ENCODE results near the gene ANO4.
"Not testable (repeated sequence)": the region's sequence is repeated elsewhere in the genome, so short reads cannot be mapped to it uniquely, and the experiment has no call there.

The ANO4 gene

DNA sequence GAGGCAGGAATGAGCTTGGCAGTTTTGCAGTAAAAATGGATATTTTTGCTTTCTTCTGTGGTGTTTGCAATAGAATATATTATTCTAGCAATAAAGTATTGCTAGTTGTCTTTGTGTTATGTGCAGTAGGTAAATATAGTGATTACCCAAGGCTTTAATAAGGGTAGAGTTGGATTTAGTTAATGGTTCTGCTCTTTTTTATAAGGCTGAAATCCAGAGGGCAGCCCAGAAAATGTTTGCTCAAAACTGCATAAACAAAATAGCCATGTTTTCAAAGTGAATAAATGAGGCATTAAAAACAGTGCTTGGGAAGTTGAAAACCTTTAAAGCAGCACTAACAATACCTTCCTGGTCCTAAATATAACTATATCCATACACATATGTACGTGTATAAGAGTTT is 253.1 kb downstream of the ANO4 start:
- in situ Hi-C loops (cut with HindIII; ENCODE audit: low sequenced_read_pairs): no loop called here
- H3K4me3 ChIP-seq (ENCODE audit: low read depth, low read length): no peak overlapping the region
- TF ChIP-seq, protein P1, sequence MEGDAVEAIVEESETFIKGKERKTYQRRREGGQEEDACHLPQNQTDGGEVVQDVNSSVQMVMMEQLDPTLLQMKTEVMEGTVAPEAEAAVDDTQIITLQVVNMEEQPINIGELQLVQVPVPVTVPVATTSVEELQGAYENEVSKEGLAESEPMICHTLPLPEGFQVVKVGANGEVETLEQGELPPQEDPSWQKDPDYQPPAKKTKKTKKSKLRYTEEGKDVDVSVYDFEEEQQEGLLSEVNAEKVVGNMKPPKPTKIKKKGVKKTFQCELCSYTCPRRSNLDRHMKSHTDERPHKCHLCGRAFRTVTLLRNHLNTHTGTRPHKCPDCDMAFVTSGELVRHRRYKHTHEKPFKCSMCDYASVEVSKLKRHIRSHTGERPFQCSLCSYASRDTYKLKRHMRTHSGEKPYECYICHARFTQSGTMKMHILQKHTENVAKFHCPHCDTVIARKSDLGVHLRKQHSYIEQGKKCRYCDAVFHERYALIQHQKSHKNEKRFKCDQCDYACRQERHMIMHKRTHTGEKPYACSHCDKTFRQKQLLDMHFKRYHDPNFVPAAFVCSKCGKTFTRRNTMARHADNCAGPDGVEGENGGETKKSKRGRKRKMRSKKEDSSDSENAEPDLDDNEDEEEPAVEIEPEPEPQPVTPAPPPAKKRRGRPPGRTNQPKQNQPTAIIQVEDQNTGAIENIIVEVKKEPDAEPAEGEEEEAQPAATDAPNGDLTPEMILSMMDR (IDR thresholded peaks at IDR 0.05; ENCODE audit: low read depth, low read length): no peak
- DNase-seq (ENCODE audit: low read depth, low spot score): no peak

DNA sequence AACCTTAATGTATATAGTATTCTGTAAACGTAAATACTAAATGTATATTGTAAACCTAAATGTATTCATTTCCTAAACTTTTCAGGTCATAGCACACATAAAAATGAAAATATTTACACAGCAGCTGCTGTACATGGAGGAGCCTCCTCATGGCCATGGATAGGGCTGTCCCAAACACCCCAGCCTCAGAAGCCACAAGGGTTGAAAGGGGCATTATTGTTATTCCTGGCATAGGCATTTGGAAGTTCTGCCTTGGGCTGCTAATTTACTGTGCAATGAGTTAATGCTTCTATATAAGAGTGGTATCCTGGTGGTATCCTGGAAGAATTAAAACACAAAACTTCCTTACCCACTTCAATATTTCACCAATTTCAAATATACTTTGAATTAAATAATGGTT is 256.1 kb downstream of the ANO4 start:
- peak; percentile 24 for DNase-seq (ENCODE audit: low read depth, low spot score)
- in situ Hi-C loops (cut with HindIII; ENCODE audit: low sequenced_read_pairs): no loop called here
- TF ChIP-seq, protein P1 (IDR thresholded peaks at IDR 0.05; ENCODE audit: low read depth, low read length): no peak
- H3K4me3 ChIP-seq (ENCODE audit: low read depth, low read length): no peak overlapping the region

DNA sequence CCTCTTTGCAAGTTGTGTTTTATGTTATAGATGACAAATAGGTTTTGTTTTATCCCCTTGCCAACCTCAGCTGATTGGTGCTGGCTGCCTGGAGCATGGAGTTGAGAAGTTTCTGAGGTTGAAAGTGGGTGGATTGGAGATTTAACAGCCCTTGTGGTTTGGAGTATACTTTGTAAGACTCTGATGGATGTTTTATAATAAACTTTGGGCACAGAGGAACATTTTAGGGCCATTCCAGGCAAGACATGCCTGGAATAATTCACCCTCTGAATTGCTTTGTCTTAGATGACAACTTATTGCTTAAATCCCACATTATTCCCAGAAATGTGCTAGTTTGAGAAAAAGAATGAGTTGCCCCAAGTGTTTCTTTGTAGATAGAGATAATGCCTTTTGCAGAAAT is 256.6 kb downstream of the ANO4 start:
- peak; percentile 20 for DNase-seq (ENCODE audit: low read depth, low spot score)

DNA sequence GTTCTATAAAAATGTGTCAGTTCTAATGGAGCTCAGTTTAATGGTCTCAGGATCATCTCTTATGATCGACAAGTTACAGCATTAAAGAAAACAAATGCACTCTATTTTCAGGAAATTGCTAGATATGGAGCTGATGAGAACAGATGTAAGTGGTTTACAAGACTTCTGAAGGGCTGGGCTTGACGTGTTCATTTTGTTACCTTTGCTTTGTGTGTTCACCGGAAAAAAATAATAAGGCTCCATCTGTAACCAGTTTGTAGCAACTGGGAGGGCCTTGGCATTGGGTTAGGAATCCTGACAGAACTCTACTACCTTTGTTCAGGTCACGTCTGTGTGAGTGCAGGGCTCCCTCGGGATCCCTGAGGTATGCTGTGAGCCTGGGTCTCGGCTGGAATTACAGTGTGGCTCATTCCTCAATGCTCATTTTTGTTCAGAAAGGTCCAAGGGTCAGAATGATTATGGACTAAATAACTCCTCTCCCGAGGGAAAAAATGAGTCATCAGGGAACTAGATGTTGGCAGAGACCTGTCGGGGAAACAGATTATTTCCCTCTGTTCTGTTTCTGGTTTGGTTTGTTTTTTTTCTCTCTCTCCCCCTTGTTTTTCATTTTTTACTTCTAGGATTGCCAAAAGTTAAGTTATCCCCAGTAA is 257.4 kb downstream of the ANO4 start:
- TF ChIP-seq, protein P1 (IDR thresholded peaks at IDR 0.05; ENCODE audit: low read depth, low read length): no peak
- in situ Hi-C loops (cut with HindIII; ENCODE audit: low sequenced_read_pairs): no loop called here
- no peak overlapping the region for H3K4me3 ChIP-seq (ENCODE audit: low read depth, low read length)
- DNase-seq (ENCODE audit: low read depth, low spot score): peak; percentile 72

More for the DNA sequence above, 256.6 kb downstream of the ANO4 start:
- in situ Hi-C loops (cut with HindIII; ENCODE audit: low sequenced_read_pairs): no loop called here
- TF ChIP-seq, protein P1 (IDR thresholded peaks at IDR 0.05; ENCODE audit: low read depth, low read length): no peak
- no peak overlapping the region for H3K4me3 ChIP-seq (ENCODE audit: low read depth, low read length)

DNA sequence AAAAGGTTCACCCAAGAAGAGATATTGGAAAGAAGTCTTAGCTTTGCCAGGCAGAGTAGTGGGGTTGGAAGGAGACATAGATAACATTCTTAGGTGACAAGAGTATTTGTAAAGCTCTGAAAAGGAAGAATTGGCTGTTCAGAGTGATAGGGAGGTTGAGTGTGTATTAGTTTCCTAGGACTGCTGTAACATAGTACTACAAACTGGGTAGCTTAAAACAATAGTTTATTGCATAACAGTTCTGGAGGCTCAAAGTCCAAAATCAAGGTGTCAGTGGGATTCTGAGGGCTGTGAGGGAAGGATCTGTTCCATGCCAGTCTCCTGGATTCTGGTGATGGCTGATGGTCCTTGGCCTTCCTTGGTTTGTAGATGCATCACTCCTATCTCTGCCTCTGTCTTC is 258.6 kb downstream of the ANO4 start:
- H3K4me3 ChIP-seq (ENCODE audit: low read depth, low read length): no peak overlapping the region
- in situ Hi-C loops (cut with HindIII; ENCODE audit: low sequenced_read_pairs): no loop called here
- no peak for DNase-seq (ENCODE audit: low read depth, low spot score)
- TF ChIP-seq, protein P1 (IDR thresholded peaks at IDR 0.05; ENCODE audit: low read depth, low read length): no peak

DNA sequence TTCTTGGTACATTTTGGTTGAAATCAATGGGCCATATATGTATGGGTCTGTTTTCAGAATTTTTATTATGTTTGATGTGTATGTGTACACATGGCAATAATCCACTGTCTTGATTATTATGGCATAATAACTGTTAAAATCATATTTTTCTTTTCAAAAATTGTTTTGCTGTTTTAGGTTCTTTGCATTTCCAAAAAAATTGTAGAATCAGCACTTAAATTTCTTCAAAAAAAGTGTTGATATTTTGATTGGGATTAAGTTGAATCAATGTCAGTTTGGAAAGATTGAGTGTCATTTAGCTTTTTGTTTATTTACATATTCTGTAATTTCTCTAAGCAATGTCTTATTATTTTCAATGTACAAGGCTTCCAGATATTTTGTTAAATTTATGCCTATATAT is 261.4 kb downstream of the ANO4 start:
- TF ChIP-seq, protein P1 (IDR thresholded peaks at IDR 0.05; ENCODE audit: low read depth, low read length): no peak
- in situ Hi-C loops (cut with HindIII; ENCODE audit: low sequenced_read_pairs): no loop called here
- H3K4me3 ChIP-seq (ENCODE audit: low read depth, low read length): no peak overlapping the region
- no peak for DNase-seq (ENCODE audit: low read depth, low spot score)

DNA sequence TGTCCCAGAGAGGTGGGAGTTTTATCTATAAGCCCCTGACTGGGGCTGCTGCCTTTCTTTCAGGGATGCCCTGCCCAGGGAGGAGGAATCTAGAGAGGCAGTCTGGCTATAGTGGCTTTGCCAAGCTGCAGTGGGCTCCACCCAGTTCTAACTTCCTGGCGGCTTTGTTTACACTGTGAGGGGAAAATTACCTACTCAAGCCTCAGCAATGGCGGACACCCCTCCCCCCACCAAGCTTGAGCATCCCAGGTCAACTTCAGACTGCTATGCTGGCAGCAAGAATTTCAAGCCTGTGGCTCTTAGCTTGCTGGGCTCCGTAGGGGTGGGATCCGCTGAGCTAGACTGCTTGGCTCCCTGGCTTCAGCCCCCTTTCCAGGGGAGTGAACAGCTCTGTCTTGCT is 267.9 kb downstream of the ANO4 start:
- DNase-seq (ENCODE audit: low read depth, low spot score); in situ Hi-C loops (cut with HindIII; ENCODE audit: low sequenced_read_pairs): not testable (repeated sequence)

More for the DNA sequence above, 267.9 kb downstream of the ANO4 start:
- not testable (repeated sequence) for H3K4me3 ChIP-seq (ENCODE audit: low read depth, low read length)
